ENCODE results near the gene GRXCR2. TPM values are rescaled to one million over a fixed set of nuclear protein-coding genes. Genes with fewer than 3 reads are reported as not detected.

Gene GRXCR2
- total RNA-seq, 1 experiment from 2014 or later: not detected

GRCh38 chr5:145855763-145856267, 17.0 kb downstream of the GRXCR2 start:
- ATAC-seq (peak; percentile 76), DNase-seq (ENCODE audit: low read depth, low spot score) (no peak)
- Histone ChIP-seq H3K9me3 (ENCODE audit: control insufficient read depth, insufficient read depth, low read depth, low read length) (no peaks in the 10 kb centered on the region), H3K36me3 (ENCODE audit: control insufficient read depth, insufficient read depth, low read length) (no peaks in the 10 kb centered on the region), H3K27ac (ENCODE audit: low read length) (peak overlapping the region; percentile 88), H3K4me1 (ENCODE audit: control insufficient read depth, insufficient read depth, low read length) (peaks cover 42% of the 10 kb centered on the region), H3K27me3 (ENCODE audit: control insufficient read depth, insufficient read depth, low read length) (no peaks in the 10 kb centered on the region), H3K4me3 (ENCODE audit: low read depth in 2 of 2, low read length in 2 of 2) (peak overlapping the region; percentile 33 to 53)
- ChIA-PET POLR2A (no interaction called here), CTCF (interaction anchor here (1.0 kb wide), 1 partner anchor 31 kb away, joined by 3 read pairs; no protein-coding TSS in a partner anchor)
- intact Hi-C loops (cut with micrococcal nuclease; ENCODE audit: unreplicated experiment): no loop called here
- no TSS peak for BruUV-seq (replicated peaks)
- in situ Hi-C loops (cut with HindIII; ENCODE audit: low pct_unique_long_range_greater_than_20kb, low sequenced_read_pairs): no loop called here
- no peak for TF ChIP-seq TCF7L2 (IDR thresholded peaks at IDR 0.05; ENCODE audit: low read depth, low read length)
- TF ChIP-seq REST (IDR thresholded peaks at IDR 0.05; ENCODE audit: insufficient read depth in 1 of 2, low read depth in 2 of 2, low read length in 1 of 2): no peak
- no peak for TF ChIP-seq POLR2AphosphoS5 (IDR thresholded peaks at IDR 0.05; ENCODE audit: low read depth, low read length)
- TF ChIP-seq CTCF (IDR thresholded peaks at IDR 0.05): no peak
- no peak for TF ChIP-seq SIN3A (IDR thresholded peaks at IDR 0.05; ENCODE audit: borderline replicate concordance, insufficient read depth, low read depth, low read length)

- BruUV-seq (replicated peaks): no TSS peak
- in situ Hi-C loops (cut with HindIII; ENCODE audit: low pct_unique_long_range_greater_than_20kb, low sequenced_read_pairs): loop anchor here (5.0 kb wide), 1 partner anchor 83 kb away; the partner anchor contains the start of gene SH3RF2
- intact Hi-C loops (cut with micrococcal nuclease; ENCODE audit: unreplicated experiment): no loop called here
- Histone ChIP-seq H3K27me3 (ENCODE audit: control insufficient read depth, insufficient read depth, low read length) (no peaks in the 10 kb centered on the region), H3K27ac (ENCODE audit: low read length) (peak overlapping the region; percentile 88), H3K4me1 (ENCODE audit: control insufficient read depth, insufficient read depth, low read length) (peaks cover 38% of the 10 kb centered on the region), H3K9me3 (ENCODE audit: control insufficient read depth, insufficient read depth, low read depth, low read length) (no peaks in the 10 kb centered on the region), H3K4me3 (ENCODE audit: low read depth in 2 of 2, low read length in 2 of 2) (peak overlapping the region in 1 of 2 experiments; percentile 4; a peak in 1 of 4 replicates), H3K36me3 (ENCODE audit: control insufficient read depth, insufficient read depth, low read length) (no peaks in the 10 kb centered on the region)
- TF ChIP-seq CTCF (IDR thresholded peaks at IDR 0.05) (no peak), POLR2AphosphoS5 (IDR thresholded peaks at IDR 0.05; ENCODE audit: low read depth, low read length) (peak; percentile 44; the same call in 1 of the 2 replicates), REST (IDR thresholded peaks at IDR 0.05; ENCODE audit: insufficient read depth in 1 of 2, low read depth in 2 of 2, low read length in 1 of 2) (0 out of 4 replicates have a peak, but pooled peaks of 1 of the 2 experiments have one; percentile 23)
- DNase-seq (ENCODE audit: low read depth, low spot score) (peak; percentile 48), ATAC-seq (peak; percentile 92)
- ChIA-PET POLR2A (interaction anchor here (1.0 kb wide), 1 partner anchor 12 kb away, joined by 3 read pairs; no protein-coding TSS in a partner anchor), CTCF (interaction anchor here (0.6 kb wide), 1 partner anchor 33 kb away, joined by 3 read pairs; no protein-coding TSS in a partner anchor)
Observed at GRCh38 chr5:145854651-145855258, 18.1 kb downstream of the GRXCR2 start.
